ENCODE results near the gene SLC6A8. TPM values are rescaled to one million over a fixed set of nuclear protein-coding genes. Genes with fewer than 3 reads are reported as not detected.

The SLC6A8 gene
- total RNA-seq, 1 donor from 2014 or later, result 108 TPM

GRCh38 chrX:153717445-153717844, 29.7 kb downstream of the SLC6A8 start:
- Mint-ChIP-seq H3K4me3 (ENCODE audit: unreplicated experiment) (no peak overlapping the region), H3K27me3 (ENCODE audit: unreplicated experiment) (peaks cover 2% of the 10 kb centered on the region), H3K36me3 (ENCODE audit: unreplicated experiment) (no peaks in the 10 kb centered on the region), H3K27ac (ENCODE audit: unreplicated experiment) (no peak overlapping the region), H3K9me3 (ENCODE audit: unreplicated experiment) (peaks cover 3% of the 10 kb centered on the region), H3K4me1 (ENCODE audit: low read depth, unreplicated experiment) (peaks cover 5% of the 10 kb centered on the region)
- no peak for TF ChIP-seq CTCF (IDR thresholded peaks at IDR 0.05; ENCODE audit: partially characterized antibody, unreplicated experiment)
- DNase-seq, result no peak

- no peak overlapping the region for H3K4me3 Mint-ChIP-seq (ENCODE audit: unreplicated experiment)
- H3K27ac Mint-ChIP-seq (ENCODE audit: unreplicated experiment), result no peak overlapping the region
- H3K27me3 Mint-ChIP-seq (ENCODE audit: unreplicated experiment), result peaks cover 2% of the 10 kb centered on the region
- peaks cover 5% of the 10 kb centered on the region for H3K4me1 Mint-ChIP-seq (ENCODE audit: low read depth, unreplicated experiment)
- no peak for DNase-seq
- H3K9me3 Mint-ChIP-seq (ENCODE audit: unreplicated experiment), result peaks cover 3% of the 10 kb centered on the region
- no peak for TF ChIP-seq CTCF (IDR thresholded peaks at IDR 0.05; ENCODE audit: partially characterized antibody, unreplicated experiment)
- no peaks in the 10 kb centered on the region for H3K36me3 Mint-ChIP-seq (ENCODE audit: unreplicated experiment)
These were observed 31.5 kb downstream of the SLC6A8 start for GRCh38 chrX:153719238-153719637.

GRCh38 chrX:153719701-153720100, 32.0 kb downstream of the SLC6A8 start:
- H3K4me3 Mint-ChIP-seq (ENCODE audit: unreplicated experiment), result no peak overlapping the region
- TF ChIP-seq CTCF (IDR thresholded peaks at IDR 0.05; ENCODE audit: partially characterized antibody, unreplicated experiment), result no peak
- peaks cover 5% of the 10 kb centered on the region for H3K4me1 Mint-ChIP-seq (ENCODE audit: low read depth, unreplicated experiment)
- no peak overlapping the region for H3K27ac Mint-ChIP-seq (ENCODE audit: unreplicated experiment)
- H3K27me3 Mint-ChIP-seq (ENCODE audit: unreplicated experiment), result peaks cover 2% of the 10 kb centered on the region
- DNase-seq, result no peak
- H3K36me3 Mint-ChIP-seq (ENCODE audit: unreplicated experiment), result no peaks in the 10 kb centered on the region
- peaks cover 3% of the 10 kb centered on the region for H3K9me3 Mint-ChIP-seq (ENCODE audit: unreplicated experiment)

- Mint-ChIP-seq H3K27me3 (ENCODE audit: unreplicated experiment) (no peaks in the 10 kb centered on the region), H3K4me3 (ENCODE audit: unreplicated experiment) (peak overlapping the region; percentile 88), H3K27ac (ENCODE audit: unreplicated experiment) (peak overlapping the region; percentile 70), H3K9me3 (ENCODE audit: unreplicated experiment) (peaks cover 5% of the 10 kb centered on the region), H3K4me1 (ENCODE audit: low read depth, unreplicated experiment) (peaks cover 10% of the 10 kb centered on the region), H3K36me3 (ENCODE audit: unreplicated experiment) (no peaks in the 10 kb centered on the region)
- no peak for TF ChIP-seq CTCF (IDR thresholded peaks at IDR 0.05; ENCODE audit: partially characterized antibody, unreplicated experiment)
- DNase-seq, result no peak
These were observed 35.1 kb downstream of the SLC6A8 start for GRCh38 chrX:153722704-153723350.

DNA sequence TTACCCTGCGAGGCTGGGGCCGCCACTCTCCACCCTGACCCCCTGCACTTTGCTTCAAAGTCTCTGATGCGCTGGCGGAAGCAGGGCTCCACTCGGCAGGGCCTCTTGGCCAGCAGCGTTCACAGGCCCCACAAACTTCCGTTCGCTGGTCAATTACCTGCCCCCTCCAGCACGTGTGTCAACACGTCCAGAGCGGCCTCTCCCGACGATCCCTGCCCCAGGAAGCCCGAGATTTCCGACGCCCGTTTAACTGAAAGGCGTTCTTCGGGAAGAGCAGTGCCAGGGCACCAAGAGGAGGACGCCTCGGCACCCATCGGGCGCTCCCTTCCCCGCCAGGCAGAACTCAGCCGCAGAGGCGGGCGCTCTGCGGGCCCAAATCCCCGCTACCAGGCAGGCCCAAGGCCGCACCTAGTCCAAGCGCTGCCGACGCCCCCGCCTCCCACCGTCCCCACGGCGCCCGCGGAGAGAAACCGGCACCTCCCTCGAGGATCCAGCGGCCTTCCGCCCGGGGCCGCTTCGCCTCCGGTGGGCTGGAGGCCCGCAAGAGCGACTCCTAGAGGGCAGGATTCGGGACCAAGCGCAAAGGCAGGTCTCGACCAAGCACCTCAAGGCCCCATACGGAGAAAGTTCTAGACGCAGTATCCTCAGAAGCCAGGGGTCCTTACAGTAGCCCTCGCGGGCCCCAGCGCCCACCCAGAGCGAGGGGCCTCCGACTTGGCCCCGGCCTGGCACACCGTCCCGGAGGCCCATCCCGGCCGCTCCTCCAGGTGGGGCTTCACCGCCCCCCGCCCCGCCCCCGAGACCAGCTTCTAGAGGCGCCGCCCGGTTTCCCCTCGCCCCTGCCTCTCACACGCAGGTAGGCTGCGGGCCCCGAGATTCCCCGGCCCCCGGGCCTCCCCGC, 35.9 kb downstream of the SLC6A8 start:
- H3K4me1 Mint-ChIP-seq (ENCODE audit: low read depth, unreplicated experiment), result peaks cover 10% of the 10 kb centered on the region
- H3K27me3 Mint-ChIP-seq (ENCODE audit: unreplicated experiment), result no peaks in the 10 kb centered on the region
- H3K4me3 Mint-ChIP-seq (ENCODE audit: unreplicated experiment), result peak overlapping the region; percentile 88
- no peaks in the 10 kb centered on the region for H3K36me3 Mint-ChIP-seq (ENCODE audit: unreplicated experiment)
- H3K27ac Mint-ChIP-seq (ENCODE audit: unreplicated experiment), result peak overlapping the region; percentile 70
- no peak for TF ChIP-seq CTCF (IDR thresholded peaks at IDR 0.05; ENCODE audit: partially characterized antibody, unreplicated experiment)
- H3K9me3 Mint-ChIP-seq (ENCODE audit: unreplicated experiment), result peaks cover 5% of the 10 kb centered on the region
- DNase-seq, result peak; percentile 53

Data from glutamatergic neuron (in vitro differentiated cells).